MCF 10A (cell line): ENCODE data around the gene TFRC. TPM values are rescaled to one million over a fixed set of nuclear protein-coding genes. Genes with fewer than 3 reads are reported as not detected.

Experiments used
- BruUV-seq: library from RNA; stranded (reverse); fragments of 400-500 nt; replicated peaks from 2 replicates; lab custom pipeline; 2021; lab: Mats Ljungman, UMichigan
- CTCF ChIA-PET: fragments of 300-600 bp; sonication (Branson Sonifier 250); formaldehyde crosslinking; extraction: SDS; loops from one replicate; lab custom pipeline; 2021; ENCODE audit warnings: antibody characterized with exemption, inconsistent platforms; lab: Yijun Ruan, JAX
- POLR2A ChIA-PET: fragments of 300-600, 350-650 bp; sonication (Branson Sonifier 250); formaldehyde crosslinking; extraction: SDS; loops from one replicate; lab custom pipeline; 2020; ENCODE audit warnings: antibody characterized with exemption, inconsistent platforms; lab: Yijun Ruan, JAX
- DNase-seq: peaks from one replicate; pipeline ENCODE4 v3.0.0-alpha.2; 2018; ENCODE audit not compliant: unreplicated experiment
- H3K27ac Mint-ChIP-seq: one replicate; pipeline ENCODE4 v1.8.0; 2022; ENCODE audit warnings: mild to moderate bottlenecking, low read depth, mixed read lengths; ENCODE audit not compliant: unreplicated experiment
- H3K27me3 Mint-ChIP-seq: one replicate; pipeline ENCODE4 v1.8.0; 2022; ENCODE audit warnings: mixed read lengths; ENCODE audit not compliant: insufficient read depth, unreplicated experiment
- H3K36me3 Mint-ChIP-seq: one replicate; pipeline ENCODE4 v1.8.0; 2022; ENCODE audit warnings: mild to moderate bottlenecking, moderate library complexity, mixed read lengths; ENCODE audit not compliant: insufficient read depth, unreplicated experiment
- H3K4me1 Mint-ChIP-seq: one replicate; pipeline ENCODE4 v1.8.0; 2022; ENCODE audit warnings: mixed read lengths; ENCODE audit not compliant: insufficient read depth, unreplicated experiment
- H3K4me3 Mint-ChIP-seq: one replicate; pipeline ENCODE4 v1.8.0; 2022; ENCODE audit warnings: mild to moderate bottlenecking, moderate library complexity, mixed read lengths; ENCODE audit not compliant: unreplicated experiment
- H3K9me3 Mint-ChIP-seq: one replicate; pipeline ENCODE4 v1.8.0; 2022; ENCODE audit warnings: mixed read lengths; ENCODE audit not compliant: unreplicated experiment
- intact Hi-C: fragments of 100-400 bp; cut with micrococcal nuclease; formaldehyde crosslinking; loops from 2 replicates; pipeline ENCODE4 v1.14.1; 2022
- total RNA-seq: library from RNA; stranded (reverse); gene quantifications from 2 replicates; pipeline ENCODE4 v1.2.3, GENCODE V29; 2022
- TF ChIP-seq, protein P1 (sequence below): fragments of 200-600 bp; IDR thresholded peaks from one replicate; pipeline ENCODE4 v1.8.0; 2022; ENCODE audit warnings: antibody characterized with exemption, mild to moderate bottlenecking; ENCODE audit not compliant: unreplicated experiment

TFRC gene
- total RNA-seq, 1 experiment from 2014 or later: 72.9 TPM

DNA sequence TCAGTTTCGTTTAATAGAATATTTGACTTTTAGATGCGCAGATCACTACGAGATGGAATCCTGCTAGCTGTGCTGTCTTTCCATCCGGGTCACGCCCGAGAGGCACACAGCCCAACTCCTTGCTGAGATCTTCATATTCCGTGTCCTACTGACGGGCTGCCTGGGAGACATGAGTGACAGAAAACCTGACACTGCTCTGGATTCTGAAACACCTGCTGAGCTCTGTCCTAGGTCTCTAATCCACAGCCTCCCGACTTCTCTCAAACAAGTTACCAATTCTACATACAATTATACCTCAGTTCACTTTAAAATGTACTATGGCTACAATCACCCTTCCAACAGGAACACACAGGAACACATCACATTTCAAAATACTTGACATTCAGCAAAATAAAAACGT, 27.2 kb downstream of the TFRC start:
- POLR2A ChIA-PET: interaction anchor here (0.6 to 1.1 kb wide), 3 partner anchors 10 to 266 kb away, joined by 3 read pairs; no protein-coding TSS in a partner anchor

DNA sequence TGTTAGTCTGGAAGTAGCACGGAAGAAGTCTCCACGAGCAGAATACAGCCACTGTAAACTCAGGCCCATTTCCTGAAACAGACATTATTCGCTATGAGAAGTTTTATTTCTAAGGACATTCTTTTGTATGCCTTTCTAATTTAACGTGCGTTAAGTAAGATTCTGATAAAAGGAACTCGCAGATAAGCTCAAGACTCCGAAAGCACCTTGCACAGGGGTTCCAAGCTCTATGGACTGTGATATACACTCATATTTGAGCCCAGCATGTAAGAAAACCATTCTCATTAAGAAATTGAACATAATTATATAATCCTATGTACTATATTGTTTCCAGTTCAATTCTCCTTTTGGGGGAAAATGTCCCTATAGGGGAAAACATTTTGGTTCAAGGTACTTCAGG, 28.4 kb downstream of the TFRC start:
- Mint-ChIP-seq H3K36me3 (peaks cover 95% of the 10 kb centered on the region), H3K4me3 (no peak overlapping the region), H3K9me3 (no peaks in the 10 kb centered on the region), H3K27me3 (no peaks in the 10 kb centered on the region), H3K4me1 (no peaks in the 10 kb centered on the region), H3K27ac (no peak overlapping the region)
- no TSS peak for BruUV-seq
- TF ChIP-seq, protein P1, sequence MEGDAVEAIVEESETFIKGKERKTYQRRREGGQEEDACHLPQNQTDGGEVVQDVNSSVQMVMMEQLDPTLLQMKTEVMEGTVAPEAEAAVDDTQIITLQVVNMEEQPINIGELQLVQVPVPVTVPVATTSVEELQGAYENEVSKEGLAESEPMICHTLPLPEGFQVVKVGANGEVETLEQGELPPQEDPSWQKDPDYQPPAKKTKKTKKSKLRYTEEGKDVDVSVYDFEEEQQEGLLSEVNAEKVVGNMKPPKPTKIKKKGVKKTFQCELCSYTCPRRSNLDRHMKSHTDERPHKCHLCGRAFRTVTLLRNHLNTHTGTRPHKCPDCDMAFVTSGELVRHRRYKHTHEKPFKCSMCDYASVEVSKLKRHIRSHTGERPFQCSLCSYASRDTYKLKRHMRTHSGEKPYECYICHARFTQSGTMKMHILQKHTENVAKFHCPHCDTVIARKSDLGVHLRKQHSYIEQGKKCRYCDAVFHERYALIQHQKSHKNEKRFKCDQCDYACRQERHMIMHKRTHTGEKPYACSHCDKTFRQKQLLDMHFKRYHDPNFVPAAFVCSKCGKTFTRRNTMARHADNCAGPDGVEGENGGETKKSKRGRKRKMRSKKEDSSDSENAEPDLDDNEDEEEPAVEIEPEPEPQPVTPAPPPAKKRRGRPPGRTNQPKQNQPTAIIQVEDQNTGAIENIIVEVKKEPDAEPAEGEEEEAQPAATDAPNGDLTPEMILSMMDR: no peak
- intact Hi-C loops: no loop called here
- no peak for DNase-seq
- CTCF ChIA-PET: interaction anchor here (0.7 to 1.4 kb wide), 2 partner anchors 143 to 496 kb away, joined by 3 read pairs; no protein-coding TSS in a partner anchor
- POLR2A ChIA-PET: interaction anchor here (0.7 to 1.1 kb wide), 2 partner anchors 11 to 39 kb away, joined by 3 read pairs; no protein-coding TSS in a partner anchor

More for the DNA sequence above, 27.2 kb downstream of the TFRC start:
- Mint-ChIP-seq H3K9me3 (no peaks in the 10 kb centered on the region), H3K4me3 (no peak overlapping the region), H3K27ac (no peak overlapping the region), H3K27me3 (no peaks in the 10 kb centered on the region), H3K4me1 (no peaks in the 10 kb centered on the region), H3K36me3 (peaks cover 100% of the 10 kb centered on the region)
- DNase-seq: no peak
- BruUV-seq: no TSS peak
- intact Hi-C loops: no loop called here
- CTCF ChIA-PET: interaction anchor here (0.6 to 1.0 kb wide), 2 partner anchors 19 to 641 kb away, joined by 4 read pairs; no protein-coding TSS in a partner anchor
- TF ChIP-seq, protein P1: no peak

DNA sequence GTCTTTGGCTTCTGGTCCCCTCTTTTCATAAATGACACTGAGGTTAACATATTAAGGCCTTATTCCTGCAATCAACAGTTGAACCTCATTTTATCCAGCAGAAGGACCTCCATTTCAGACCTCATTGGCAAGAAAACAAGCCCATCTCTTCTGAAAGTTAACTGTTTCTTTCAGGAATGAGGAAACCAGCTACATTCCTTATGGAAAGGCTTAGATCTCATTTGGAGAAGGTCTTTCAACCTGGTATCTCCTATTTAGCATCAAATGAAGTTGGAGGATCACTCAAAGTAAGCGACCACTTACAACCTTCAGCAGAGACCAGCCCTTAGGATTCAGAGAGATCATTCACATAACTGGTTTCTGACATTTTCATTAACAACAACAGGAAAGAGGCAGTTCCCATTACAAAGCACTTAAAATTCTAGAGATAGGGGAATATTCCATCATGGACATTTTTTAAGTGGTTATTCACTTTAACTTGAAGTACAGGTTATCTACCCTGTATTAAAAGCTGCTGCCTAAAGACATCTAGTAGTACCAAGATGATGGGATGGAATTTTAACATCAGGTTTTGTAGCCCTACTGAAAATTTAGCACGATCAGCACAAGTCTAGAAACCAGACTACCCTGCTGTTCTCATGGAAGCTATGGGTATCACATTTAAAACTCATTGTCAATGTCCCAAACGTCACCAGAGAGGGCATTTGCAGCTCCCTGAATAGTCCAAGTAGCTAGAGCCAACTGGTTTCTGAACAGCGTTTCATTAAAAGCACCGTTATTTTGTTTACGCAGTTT, 30.4 kb downstream of the TFRC start:
- Mint-ChIP-seq H3K36me3 (peaks cover 89% of the 10 kb centered on the region), H3K9me3 (no peaks in the 10 kb centered on the region), H3K27ac (no peak overlapping the region), H3K4me3 (no peak overlapping the region), H3K4me1 (no peaks in the 10 kb centered on the region), H3K27me3 (no peaks in the 10 kb centered on the region)
- POLR2A ChIA-PET: interaction anchor here (0.6 to 1.5 kb wide), 2 partner anchors 27 to 91 kb away, joined by 3 to 5 read pairs; no protein-coding TSS in a partner anchor
- intact Hi-C loops: no loop called here
- CTCF ChIA-PET: no interaction called here
- TF ChIP-seq, protein P1: no peak
- no peak for DNase-seq
- BruUV-seq: no TSS peak

DNA sequence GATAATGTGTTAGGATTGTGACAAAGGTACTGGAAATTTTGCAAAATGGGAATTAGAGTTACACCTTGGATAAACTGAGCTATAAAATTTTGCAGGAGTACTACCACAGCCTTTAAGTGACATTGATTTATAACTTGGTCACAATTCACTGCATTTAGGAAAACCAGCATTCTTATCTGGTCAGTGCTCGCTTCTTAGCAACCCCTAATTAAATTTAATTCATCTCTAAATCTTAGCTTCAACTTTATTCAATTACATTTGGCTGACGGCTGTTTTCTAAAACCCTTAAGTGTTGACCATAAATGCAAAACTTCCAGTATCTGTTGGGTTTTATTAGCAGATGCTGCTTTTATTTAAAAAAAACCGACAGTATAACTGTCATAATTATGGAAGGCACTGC, 31.3 kb downstream of the TFRC start:
- CTCF ChIA-PET: interaction anchor here (0.6 to 1.0 kb wide), 2 partner anchors 9 to 710 kb away, joined by 3 to 6 read pairs; no protein-coding TSS in a partner anchor
- Mint-ChIP-seq H3K36me3 (peaks cover 84% of the 10 kb centered on the region), H3K27me3 (no peaks in the 10 kb centered on the region), H3K4me1 (no peaks in the 10 kb centered on the region), H3K9me3 (no peaks in the 10 kb centered on the region), H3K27ac (no peak overlapping the region), H3K4me3 (no peak overlapping the region)
- no TSS peak for BruUV-seq
- POLR2A ChIA-PET: interaction anchor here (1.5 kb wide), 1 partner anchor 28 kb away, joined by 5 read pairs; no protein-coding TSS in a partner anchor
- intact Hi-C loops: no loop called here
- DNase-seq: no peak
- TF ChIP-seq, protein P1: no peak
